T-helper 22 cell (primary cell): ENCODE results near the gene PKD1.

Experiments
- DNase-seq: peaks from one replicate; pipeline ENCODE4 v3.0.0-alpha.2; 2020; ENCODE audit warnings: low read depth

Gene PKD1

DNA sequence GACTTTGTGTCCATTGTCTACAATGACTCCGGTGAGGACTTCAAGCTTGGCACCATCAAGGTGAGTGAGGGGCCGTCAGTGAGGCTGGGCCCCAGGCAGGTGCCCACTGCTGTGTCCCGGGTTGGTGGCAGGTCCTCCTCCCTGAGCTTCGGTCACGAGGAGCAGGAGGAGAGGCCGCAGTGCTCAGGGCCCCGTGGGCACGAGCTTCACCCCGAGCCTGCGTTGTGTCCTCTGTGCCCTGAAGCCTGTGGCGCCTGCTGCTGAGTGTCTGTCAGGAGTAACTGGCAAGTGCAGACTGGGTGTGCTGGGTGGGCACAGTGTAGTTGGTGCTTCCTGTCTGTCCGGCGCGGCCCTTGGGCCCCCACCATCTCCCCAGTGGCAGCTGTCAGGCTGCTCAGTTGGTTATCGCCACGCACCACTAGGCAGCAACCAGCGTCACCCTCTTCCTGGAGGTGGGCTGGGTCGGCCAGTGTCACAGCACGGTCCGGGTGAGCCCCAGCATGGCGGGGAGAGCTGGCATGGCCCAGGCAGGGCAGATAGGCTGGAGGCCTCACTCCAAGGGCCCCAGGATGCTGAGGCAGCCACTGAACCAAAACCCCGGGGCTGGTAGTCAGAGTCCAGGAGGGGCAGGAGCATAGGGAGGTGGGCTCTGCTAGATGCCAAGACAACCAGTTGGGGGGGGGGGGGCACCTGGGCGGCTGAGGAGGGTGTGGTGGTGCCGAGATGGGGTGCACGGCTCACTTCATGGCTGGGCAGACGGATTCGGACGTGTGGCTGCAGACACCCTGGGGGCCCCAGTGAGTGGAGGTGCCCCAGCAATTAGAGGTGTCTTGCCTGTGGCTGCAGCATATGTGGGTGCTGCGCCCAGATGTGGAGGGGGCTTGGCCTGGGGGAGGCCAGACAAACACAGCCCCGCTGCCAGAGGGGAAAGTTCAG lies 48.6 kb downstream of the PKD1 start:
- no peak for DNase-seq

DNA sequence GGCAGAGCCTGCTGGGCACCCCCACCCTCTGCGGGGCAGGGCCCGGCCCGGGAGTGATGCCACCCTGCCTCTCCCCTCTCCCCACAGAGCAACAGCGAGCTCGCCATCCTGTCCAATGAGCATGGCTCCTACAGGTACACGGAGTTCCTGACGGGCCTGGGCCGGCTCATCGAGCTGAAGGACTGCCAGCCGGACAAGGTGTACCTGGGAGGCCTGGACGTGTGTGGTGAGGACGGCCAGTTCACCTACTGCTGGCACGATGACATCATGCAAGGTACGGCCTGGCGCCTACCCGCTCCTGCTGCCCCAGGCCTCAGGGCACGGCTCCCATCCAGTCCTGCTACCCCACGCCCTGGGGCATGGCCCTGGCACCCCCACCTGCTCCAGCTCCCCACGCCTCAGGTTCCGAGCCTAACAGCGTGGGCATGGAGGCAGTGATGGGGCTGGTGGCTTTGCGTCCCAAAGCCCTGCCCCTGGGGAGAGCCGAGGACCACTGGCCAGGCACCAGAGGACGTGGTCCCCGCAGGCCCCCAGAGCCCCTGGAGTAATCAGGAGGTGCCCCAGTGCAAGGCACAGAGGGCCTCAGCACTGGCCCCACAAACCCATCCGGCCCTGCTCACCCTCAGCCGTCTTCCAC lies 49.5 kb downstream of the PKD1 start:
- DNase-seq = no peak

DNA sequence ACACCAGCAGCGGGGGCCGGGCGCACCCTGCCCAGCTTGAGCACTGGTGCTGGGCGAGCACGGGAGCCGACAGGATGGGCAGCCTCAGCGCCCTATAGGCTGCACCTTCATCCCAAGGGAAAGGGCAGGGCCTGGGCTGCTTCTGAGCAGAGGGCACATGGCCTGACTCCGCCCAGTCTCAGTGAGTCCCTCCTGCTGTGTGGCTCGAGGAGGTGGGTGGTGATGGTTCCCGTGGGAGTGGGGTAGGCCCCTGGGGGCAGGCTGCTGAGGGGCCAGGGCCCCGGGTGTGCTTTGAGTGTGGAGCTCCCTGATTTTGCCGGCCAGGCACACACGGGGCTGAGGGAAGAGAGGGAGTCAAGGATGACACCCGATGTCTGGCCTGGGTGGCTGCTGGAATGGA lies 50.0 kb downstream of the PKD1 start:
- DNase-seq = no peak

DNA sequence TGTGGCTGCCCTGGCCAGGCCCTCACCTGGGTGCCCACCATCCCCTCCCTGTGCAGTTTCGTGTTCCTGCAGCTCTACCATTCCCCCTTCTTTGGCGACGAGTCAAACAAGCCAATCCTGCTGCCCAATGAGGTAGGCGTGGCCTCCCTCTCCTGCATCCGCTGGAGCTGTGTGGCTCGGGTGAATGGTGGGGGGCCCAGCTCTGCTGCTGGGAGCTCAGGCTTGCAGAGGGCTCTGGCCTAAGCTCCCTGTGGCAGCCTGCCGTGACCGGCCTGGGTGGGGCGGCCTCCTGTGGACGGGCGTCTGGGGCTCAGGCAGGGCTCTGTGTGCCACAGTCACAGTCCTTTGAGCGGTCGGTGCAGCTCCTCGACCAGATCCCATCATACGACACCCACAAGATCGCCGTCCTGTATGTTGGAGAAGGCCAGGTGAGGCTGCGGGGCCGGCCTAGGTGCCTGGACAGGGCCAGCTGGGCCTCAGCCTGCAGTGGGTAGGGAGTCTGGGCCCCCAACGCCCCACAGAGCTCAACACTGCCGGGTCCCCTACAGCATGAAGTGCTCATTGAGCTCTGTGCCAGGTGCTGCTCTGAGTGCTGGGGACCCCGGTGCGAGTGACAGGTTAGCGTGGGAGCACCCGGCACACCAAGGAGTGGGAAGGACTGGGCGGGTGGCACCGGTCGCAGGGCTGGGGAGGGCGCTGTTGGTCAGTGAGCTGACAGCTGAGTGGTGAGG lies 50.6 kb downstream of the PKD1 start:
- DNase-seq = no peak

DNA sequence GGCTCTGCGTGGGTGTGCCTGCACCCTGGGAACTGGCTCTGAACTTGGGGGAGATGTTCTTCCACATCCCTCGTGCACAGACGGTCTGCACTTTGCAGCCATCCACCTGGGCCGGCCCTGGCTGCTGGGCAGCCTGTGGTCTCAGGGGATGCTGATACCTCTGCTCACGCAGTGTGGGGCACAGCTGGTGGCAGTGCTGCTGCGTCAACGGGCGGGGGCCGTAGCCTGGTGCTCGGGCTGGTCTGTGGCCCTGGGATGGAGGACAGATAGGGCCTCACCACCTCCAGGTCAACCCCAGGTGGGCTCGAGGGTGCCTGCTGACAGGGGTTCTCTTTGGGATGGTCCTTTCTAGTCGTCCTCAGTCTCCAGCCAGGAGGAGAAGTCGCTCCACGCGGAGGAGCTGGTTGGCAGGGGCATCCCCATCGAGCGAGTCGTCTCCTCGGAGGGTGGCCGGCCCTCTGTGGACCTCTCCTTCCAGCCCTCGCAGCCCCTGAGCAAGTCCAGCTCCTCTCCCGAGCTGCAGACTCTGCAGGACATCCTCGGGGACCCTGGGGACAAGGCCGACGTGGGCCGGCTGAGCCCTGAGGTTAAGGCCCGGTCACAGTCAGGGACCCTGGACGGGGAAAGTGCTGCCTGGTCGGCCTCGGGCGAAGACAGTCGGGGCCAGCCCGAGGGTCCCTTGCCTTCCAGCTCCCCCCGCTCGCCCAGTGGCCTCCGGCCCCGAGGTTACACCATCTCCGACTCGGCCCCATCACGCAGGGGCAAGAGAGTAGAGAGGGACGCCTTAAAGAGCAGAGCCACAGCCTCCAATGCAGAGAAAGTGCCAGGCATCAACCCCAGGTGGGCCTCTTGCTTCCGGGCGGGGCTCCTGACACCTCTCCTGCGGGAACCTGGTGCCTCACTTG lies 51.6 kb downstream of the PKD1 start:
- DNase-seq = no peak

DNA sequence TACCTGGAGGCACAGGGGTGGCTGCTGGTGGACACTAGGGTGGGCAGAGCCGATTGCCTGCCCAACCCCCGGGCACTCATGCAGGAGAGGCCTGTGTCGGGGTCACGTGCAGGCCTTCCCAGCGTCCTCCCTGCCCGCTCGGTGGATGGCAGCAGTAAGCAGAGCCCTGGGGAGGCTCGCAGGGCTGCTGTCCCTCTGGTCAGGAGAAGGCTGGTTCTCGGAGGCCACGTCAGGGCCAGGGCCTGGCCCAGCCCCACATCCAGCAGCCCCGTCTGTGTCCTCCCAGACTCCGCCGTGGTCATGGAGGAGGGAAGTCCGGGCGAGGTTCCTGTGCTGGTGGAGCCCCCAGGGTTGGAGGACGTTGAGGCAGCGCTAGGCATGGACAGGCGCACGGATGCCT lies 52.3 kb downstream of the PKD1 start:
- DNase-seq = no peak

DNA sequence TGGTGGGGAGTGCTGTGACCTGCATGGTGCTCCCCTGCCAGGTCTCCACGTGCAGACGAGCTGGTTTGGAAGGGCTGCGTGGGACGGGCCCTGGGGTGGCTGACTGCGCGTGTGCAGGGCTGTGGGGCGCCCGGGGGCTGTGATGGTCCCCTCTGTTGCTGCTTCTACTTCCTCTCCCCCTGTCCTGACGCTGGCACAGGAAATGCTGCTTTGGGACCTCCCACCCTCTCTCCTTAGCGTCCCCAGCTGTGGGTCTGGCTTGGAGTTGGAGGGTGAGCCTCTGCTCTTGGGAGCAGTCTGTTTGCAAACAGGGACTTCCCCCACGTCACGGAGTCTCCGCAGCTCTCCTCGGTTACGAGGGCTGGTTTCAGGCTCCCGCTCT lies 52.7 kb downstream of the PKD1 start:
- DNase-seq = no peak

DNA sequence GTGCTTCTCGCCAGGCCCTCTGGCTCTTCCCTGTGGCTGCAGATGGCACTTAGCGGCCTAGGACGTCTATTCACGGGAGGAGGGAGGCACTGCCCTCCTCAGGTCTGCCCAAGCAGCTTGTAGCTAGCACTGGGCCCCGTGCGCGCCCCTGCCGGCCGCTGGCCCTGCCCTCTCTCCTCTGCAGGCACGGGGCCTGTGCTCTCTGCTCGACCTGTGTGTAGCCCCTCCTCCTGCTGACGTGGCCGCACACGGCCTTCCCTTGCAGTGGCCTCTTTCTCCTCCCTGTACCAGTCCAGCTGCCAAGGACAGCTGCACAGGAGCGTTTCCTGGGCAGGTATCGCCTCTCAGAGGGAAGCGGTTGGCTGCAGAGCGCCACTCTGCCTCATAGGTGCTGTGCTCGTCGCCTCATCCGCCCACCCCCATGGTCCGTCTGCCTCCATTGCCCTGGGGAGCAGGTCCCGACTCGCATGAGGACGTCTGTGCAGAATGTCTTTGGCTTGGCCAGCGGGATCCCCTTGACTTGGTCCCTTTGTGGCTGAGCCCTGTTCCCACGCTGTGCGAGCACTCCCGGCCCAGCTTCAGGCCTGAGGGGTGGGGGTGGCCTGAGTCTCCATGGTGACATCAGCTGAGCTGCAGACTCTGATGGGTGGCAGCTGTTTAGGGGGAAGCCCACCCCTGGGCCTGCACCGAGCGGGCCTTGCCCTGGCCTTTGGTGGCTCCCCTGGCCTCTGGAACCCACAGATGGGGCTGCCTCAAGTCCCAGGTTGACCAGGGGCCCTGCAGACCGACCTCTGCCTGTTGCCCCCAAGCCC lies 53.3 kb downstream of the PKD1 start:
- DNase-seq = no peak

DNA sequence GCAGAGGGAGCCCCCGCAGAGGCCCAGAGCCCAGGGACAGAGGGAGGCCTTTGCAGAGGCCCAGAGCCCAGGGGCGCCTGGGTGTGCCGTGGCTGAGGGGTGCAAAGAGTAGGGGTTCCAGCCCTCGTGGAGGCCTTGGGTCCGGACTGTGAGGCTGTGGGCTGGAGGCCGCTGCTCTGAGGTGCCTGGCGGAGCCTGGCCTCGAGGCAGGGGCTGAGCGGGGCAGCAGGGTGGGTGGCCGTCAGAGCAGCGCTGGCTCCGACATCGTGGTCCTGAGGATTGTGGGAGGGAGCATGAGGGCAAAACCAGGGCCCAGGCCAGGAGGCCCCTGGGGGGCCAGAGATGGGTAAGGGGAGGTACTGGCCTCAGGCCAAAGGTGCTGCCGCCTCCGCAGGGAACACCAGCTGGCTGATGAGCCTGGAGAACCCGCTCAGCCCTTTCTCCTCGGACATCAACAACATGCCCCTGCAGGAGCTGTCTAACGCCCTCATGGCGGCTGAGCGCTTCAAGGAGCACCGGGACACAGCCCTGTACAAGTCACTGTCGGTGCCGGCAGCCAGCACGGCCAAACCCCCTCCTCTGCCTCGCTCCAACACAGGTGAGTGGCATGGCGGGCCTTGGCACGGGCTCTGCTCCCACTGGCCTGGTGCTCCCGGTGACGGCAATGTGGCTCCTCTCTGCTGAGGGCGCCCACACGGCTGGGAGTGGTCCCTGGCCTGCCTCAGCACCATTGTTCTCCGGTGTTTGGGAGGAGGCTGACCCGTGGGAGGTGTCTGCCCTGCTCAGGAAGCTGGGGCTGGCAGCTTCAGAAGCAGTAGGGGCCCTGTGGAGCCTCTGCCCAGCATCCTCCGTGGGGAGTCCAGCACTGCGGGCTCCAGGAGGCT lies 54.3 kb downstream of the PKD1 start:
- no peak for DNase-seq

DNA sequence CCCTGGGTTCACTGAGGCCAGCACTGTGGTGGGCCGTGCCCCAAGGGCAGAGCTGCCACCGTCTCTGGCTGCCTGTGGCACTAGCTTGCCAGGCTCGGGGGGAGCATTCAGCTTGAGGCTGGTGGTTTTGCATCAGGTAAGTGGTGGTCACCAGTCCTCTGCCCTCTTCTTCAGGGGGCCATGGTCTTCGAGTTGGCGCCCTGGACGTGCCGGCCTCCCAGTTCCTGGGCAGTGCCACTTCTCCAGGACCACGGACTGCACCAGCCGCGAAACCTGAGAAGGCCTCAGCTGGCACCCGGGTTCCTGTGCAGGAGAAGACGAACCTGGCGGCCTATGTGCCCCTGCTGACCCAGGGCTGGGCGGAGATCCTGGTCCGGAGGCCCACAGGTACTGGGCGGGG lies 55.7 kb downstream of the PKD1 start:
- DNase-seq = no peak

DNA sequence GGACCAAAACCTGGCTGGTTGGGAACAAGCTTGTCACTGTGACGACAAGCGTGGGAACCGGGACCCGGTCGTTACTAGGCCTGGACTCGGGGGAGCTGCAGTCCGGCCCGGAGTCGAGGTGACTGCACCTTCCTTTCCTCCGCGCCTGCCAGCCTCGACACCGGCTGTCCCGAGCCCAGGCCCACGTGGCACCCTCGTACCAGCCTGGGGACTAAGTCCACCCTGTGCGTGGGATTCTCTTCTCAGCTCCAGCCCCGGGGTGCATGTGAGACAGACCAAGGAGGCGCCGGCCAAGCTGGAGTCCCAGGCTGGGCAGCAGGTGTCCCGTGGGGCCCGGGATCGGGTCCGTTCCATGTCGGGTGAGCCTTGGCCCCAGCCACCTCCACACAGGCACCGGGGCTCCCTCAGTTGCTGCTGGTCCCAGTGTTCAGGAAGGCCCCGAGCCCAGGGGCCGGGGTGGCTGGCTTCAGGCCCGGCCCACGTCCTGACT lies 56.3 kb downstream of the PKD1 start:
- DNase-seq = no peak

DNA sequence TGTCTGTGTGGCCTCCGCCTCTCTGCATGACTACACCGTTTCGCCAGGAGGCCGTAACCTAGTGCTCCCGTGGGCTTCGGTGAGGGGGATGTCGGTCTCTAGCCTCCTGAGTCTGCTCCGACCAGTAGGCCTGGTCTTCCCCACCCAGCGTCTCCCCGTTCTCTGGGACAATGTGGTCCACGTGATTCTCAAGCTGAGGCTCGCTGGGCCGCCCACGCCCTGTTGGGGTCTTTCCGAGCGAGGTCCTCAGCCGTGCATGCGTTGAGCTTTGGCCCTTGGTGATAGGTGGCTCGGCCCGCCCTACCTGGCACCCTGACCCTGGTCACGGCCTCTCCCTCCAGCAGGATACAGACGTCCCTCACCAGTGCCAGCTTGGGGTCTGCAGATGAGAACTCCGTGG lies 57.0 kb downstream of the PKD1 start:
- DNase-seq = no peak

DNA sequence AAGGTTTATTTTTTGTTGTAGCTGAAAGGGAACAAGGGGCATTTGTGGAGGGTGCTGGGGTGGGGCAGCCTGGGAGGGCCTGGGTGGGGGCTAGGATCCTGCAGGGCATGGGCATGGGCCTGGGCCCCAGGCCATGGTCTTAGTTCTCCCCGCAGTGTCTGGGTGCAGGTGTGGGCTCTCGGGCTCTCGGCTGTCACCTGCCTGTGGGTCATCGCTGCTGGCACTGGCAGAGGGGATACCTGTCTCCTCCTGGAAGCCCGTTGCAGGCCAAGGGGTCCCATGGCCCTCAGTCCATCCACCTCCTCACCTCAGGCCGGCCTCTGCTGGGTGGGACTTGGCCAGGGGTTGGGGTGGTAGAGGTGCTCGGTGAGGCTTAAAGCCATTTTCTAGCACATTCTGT lies 57.6 kb downstream of the PKD1 start:
- no peak for DNase-seq

DNA sequence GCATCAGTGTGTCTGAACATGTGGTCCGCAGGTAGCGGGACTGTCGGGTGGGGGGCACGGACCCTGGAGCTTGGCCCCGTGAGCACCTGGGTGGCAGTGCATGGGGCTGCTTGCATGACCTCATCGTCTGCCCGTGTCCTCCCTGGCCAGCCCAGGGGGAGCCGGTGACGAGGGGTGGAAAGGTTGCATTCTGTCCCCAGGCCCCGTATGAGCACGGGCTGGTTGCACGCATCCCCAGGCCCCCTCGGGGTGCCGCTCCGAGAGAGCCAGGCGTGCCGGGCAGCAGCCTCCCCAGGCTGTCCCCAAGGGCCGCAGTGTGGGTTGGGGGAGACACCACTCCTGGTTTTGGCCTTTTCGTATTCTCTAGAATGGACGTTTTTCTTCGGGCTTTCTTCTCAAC lies 58.0 kb downstream of the PKD1 start:
- no peak for DNase-seq

DNA sequence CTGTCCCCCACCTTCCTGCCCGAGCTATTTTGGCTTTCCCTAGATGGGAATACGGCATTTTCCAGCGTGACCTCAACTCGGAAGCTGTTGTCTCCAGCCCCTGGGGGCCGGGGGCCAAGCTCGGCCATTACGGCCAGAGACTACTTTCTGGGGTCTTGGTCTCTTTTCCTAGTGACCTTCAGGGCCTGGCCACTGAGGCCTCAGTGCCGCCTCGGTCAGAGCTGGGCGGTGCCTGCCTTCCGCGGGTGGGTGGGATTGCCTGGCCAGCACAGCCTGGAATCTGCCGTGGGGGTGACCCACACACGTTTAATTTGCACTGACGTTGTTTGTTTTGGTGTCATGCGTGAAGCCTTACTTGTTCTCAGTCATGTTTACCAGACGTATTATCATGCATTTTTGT lies 58.7 kb downstream of the PKD1 start:
- DNase-seq = no peak

DNA sequence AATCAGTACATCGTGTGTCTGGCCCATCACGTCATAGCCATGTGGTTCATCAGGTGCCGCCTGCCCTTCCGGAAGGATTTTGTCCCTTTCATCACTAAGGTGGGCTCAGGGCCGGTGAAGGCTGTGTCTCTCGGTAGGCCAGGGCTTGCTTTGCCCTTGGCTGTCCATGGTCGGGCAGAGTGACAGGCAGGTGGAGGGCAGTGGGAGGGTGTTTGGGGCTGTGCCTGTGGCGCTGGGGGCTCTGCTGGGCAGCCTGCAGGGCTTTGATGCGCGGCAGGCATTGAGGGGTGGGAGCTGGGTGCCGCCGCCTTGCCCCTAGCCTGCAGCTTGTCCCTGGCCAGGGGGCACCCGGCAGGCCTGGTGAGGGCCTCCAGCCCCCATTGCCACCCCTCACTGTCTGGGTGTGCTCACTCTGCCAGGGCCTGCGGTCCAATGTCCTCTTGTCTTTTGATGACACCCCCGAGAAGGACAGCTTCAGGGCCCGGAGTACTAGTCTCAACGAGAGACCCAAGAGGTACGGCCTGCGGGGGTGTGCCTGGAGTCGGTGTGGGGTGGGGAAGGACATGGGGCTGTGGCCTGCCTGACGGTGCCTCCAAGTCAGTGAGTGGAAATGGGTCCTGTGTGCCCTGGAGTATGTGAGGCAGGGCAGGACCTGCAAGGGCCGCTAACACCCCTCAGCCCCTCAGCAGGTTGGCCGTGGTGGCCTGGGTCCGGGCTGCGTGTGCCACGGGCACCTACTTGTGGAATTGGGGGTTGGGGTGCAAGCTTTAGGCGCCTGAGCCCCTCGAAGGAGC lies 59.4 kb downstream of the PKD1 start:
- no peak for DNase-seq

DNA sequence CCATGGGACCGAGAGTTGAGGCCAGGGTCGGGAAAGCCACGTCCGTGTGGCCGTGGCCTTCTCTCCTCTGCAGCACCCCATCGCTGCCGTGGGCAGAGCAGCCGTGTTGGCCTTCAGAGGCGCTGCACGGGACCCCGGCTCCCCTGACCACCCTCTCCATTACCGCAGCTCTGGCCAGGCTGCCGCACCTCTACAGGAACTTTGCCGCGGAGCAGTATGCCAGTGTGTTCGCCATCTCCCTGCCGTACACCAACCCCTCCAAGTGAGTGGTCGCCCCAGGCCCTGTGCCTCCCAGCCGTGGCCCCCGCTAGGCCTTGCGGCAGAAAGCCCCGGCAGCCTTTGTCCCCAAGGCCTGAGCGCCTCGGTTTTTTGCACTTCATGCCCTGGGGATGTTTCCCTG lies 60.1 kb downstream of the PKD1 start:
- no peak for DNase-seq

DNA sequence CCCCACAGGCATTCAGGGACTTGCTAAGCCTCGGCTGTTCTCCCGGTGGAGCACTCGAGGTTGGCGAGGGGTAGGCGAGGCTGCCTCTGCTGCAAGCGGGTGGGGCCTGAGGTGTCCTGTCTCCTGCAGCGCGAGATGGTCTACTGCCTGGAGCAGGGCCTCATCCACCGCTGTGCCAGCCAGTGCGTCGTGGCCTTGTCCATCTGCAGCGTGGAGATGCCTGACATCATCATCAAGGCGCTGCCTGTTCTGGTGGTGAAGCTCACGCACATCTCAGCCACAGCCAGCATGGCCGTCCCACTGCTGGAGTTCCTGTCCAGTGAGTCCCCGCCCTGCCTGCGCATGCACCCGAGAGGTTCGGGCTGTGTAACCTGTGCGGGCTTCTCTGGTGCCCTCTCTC lies 61.6 kb downstream of the PKD1 start:
- no peak for DNase-seq

DNA sequence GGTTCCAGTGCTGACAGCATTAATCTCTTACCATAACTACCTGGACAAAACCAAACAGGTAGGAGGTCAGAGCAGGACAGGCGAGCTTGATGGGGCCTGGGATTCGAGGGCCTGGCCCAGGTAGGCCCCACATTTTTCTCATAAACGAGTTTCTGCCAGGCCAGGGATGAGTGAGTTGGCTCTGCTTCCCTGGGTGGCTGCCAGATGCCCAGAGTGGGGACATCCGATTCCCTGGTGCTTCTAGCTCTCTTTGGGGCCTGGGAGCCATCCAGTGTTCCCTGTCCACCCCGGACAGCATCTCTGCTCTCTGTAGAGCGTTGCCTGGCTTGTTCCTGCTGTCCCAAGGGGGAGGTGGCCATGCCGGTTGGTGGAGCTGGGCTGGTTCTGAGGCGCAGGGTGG lies 62.8 kb downstream of the PKD1 start:
- DNase-seq = no peak
